HL-60/S4 treated with phorbol 12-myristate 13-acetate at 8.2 ng/mL for 4 days and 3 days (cell line): Measurements from ENCODE around the gene ARHGAP42.
"Not testable (repeated sequence)": the region's sequence is repeated elsewhere in the genome, so short reads cannot be mapped to it uniquely, and the experiment has no call there.

Experiments
- in situ Hi-C: fragments of 300-500 bp; cut with MboI; formaldehyde crosslinking; loops from 2 replicates; pipeline ENCODE4 v1.15.0; 2022; ENCODE audit warnings: low sequenced_read_pairs

The ARHGAP42 gene

DNA sequence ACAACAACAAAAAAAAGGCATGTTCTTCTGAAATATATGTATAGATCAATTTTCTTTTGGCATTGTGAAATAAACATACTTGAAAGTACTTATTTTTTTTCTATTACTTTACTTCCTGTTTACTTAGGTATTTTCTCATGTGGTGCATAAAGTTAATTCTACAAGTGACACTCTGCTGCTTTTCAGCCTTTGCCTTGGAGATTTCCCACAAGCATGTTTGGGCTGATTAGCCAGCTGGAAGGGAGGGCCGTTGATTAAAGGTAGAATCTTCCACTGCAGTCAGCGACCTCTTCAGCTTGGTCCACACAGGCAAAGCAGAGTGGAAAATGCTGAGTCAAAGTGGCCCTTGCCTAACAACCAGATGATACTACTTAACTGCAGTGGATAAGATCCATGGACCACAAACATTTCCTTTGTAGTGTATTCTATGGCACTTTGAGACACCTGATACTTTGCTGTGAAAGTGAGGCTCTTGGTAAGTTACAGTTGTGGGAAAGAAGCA, 176.0 kb downstream of the ARHGAP42 start:
- in situ Hi-C loops: no loop called here

DNA sequence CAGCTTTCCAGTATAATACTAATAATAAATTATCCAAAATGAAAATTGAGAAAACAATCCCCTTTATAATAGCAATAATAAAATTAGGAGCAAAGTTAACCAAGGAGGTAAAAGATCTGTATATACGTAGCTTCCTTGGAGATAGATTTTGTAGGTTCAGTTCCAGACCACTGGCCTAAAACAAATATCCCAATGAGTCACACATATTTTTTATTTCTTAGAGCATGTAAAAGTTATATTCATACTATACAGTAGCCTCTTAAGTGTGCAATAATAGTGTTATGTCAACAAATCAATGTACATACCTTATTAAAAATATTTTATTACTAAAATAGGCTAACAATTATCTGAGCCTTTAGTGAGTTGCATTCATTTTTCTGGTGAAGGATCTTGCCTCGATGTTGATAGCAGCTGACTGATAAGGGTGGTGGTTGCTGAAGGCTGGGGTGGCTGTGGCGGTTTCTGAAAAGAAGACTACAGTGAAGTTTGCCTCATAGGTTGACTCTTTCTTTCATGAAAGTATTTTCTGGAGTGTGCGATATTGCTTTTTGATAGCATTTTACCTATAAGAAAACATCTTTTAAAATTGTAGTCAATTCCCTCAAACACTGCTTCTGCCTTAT, 178.5 kb downstream of the ARHGAP42 start:
- in situ Hi-C loops: no loop called here

DNA sequence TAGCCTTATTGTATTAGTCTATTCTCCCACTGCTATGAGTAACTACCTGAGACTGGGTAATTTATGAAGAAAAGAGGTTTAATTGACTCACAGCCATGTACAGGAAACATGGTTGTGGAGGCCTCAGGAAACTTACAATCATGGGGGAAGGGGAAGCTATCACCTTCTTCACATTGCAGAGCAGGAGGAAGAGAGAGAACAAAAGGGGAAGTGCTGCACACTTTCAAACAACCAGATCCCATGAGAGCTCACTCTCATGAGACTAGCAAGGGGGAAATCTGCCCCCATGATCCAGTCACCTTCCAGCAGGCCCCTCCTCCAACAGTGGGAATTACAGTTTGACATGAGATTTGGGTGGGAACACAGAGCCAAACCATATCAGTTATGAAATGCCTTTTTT, 179.4 kb downstream of the ARHGAP42 start:
- in situ Hi-C loops: no loop called here

DNA sequence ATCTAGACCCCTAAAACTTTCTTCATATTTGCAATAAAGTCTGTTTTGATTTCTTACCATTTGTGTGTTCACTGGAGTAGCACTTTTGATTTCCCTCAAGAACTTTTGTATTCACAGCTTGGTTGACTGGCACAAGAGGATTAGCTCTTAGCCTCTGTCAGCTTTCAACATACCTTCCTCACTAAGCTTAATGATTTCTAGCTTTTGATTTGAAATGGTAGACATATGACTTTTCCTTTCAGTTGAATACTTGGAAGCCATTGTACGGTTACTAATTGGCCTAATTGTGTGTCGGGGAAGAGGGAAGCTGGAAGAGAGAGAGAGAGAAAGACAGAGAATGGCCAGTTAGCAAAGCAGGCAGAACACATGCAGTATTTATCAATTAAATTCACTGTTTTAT, 180.5 kb downstream of the ARHGAP42 start:
- in situ Hi-C loops: no loop called here

DNA sequence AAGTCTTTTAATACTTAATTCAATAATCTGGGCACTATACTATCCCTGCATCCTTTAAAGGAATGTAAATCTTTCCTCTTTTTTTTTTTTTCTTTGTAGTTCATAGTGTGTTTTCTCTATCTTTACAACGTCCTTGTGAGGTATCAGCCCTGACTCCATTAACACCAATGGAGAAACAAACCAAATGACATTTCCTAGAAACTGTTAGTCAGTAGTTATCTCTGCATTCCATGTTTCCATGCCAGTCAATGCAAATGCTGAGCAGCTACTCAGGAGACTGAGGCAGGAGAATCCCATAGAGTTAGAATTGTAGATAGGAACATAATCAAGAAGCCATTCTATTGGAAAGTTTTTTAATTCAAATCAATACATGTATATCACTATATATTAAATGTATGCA, 182.2 kb downstream of the ARHGAP42 start:
- in situ Hi-C loops: no loop called here

DNA sequence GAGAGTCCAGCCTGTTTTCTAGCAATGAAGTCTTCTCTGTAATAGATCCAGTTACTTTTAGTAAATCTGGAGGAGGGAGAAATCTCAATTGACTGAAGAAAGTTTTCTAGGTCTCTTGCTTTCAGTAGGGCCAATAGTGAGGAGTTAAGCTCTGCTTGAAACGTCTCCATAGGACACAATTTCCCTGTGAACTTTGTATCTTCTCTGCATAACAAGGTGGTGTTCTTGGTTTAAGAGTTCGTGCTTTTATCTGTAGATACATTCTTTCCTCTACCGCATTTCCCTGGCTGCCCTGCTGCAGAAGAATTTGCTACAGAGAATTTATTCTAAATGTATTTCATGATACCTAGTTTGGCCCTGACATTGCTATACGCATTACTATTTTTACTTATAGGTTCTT, 183.1 kb downstream of the ARHGAP42 start:
- in situ Hi-C loops: no loop called here

DNA sequence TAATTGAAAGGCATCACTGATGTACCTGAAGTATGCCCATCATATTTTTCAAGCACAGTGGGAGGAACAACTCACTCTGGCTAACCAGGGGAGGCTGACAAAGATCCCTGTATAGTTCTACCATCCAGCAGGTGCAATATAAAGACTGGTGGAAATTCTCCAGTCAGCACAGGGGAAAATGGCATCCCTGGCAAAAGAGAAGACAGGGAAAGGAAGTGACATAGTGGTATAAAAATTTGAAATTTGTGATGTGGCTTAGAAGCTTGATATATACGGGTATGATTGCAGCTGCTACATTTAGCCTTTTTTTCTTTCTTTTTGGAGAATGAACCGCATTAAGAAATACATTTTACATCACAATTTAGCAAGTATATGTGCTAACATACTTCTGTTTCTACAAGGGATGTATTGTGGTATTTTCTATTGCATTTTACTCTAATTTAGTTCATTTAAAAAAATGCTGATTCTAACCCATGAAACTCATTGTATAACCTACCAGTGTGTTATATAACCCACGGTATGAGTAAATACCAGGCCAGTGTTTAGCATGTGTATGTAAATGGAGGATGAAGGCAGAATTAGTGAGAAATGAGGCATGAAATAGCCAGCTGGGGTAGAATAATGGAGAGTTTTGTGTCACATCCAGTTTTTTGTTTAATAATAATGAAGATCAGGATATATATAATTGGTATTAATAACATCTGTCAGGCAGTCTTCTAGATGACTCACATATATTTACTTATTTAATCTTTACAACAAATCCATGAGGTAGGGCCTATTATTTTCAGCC, 186.1 kb downstream of the ARHGAP42 start:
- in situ Hi-C loops: no loop called here

DNA sequence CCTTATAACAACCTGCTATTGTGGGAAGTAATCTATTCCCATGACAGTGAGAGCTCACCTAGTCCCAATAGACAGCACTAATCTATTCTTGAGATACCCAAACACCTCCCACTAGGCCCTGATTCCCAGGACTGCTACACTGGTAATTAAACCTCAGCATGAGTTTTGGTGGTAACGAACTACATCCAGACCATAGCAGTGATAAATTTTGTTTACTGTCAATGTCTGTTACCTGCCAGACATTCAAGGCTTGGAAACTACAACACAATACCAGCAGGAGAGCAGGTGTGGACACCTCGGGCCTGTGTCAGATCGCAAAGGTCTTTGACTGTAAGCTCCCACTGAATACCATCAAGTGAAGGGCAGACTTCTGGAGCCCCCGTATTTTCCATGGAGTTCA, 187.1 kb downstream of the ARHGAP42 start:
- in situ Hi-C loops: no loop called here

DNA sequence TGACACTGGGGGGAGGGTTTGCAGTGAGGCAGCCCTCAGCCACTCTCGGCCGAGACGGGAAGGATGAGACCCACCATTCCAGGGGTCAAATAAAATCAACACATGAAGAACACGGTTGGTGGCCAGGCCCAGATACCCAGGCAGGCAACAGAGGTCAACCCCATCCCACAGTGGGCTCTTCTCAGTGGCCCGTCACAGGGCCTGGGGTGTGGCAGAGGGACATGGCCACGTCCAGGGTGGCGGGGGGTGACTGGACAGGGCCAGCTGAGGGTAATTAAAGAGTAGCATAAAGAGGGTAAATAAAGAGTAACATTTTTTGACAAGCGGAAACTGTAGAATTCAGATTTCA, 188.4 kb downstream of the ARHGAP42 start:
- in situ Hi-C loops: no loop called here

DNA sequence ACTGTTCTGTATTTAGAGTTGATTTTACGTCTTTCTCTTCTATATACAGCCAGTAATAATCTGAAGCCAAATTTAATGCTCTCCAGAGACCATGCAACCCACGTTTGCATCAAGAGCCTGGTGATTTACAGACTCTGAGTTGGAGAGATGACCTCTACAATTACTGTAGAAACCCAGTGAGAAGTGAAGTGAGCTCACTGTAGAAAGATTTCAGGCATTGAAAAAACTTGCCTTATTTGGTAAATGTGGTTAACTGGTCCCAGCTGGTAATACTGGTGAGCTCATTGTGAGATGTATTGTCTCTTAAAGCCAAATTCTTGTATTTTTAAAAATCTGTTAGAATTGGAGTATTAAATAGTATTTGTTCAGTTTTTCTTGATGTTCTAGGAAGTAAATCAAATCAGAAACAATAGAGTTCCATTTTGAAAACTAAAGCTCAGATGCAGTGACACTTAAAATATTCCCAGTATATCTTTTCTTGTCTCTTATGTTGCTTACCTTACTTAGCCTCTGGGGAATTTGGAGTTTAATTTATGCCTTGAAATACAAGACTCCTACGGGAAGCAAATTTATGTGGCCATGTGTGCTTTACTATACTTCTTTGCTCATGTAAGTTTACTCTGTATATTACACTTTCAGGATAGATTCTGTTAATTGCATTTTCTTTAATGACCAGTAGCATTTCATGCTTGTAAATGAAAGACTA, 189.9 kb downstream of the ARHGAP42 start:
- in situ Hi-C loops: no loop called here

DNA sequence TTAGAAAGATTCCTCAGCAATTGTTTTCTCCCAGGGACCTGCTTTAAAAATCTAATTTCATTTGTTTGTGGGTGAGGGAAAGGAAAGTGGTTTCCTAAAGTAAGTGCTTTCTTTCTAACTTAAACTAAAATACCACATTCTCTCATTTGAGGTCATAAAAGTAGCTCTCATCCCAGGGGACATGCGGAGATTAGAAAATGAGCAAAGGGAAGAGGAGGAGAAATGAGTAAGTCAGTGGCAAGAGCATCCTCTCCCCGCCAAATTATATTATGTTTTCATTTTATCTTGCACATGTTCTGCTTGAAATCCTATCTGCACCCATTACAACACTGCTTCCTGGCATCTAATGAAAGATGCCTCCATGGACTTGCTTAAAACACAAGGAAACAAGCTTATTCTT, 191.4 kb downstream of the ARHGAP42 start:
- in situ Hi-C loops: no loop called here

DNA sequence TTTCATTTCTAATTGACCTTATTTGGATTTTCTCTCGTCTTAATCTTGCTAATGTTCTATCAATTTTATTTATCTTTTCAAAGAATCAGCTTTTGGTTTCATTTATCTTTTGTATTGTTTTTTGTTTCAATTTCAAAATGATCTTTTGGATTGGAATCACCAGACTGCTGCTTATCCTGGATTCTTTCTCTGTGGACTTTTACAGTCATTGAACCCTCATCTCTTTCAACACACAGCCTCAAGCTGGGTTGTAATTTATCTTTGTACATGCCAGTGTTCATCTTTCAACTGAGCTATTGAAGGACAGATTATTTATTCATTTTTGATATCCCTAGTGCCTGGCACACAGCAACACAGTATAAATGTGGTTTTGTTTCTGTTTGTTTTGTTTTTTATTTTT, 195.9 kb downstream of the ARHGAP42 start:
- in situ Hi-C loops: no loop called here

DNA sequence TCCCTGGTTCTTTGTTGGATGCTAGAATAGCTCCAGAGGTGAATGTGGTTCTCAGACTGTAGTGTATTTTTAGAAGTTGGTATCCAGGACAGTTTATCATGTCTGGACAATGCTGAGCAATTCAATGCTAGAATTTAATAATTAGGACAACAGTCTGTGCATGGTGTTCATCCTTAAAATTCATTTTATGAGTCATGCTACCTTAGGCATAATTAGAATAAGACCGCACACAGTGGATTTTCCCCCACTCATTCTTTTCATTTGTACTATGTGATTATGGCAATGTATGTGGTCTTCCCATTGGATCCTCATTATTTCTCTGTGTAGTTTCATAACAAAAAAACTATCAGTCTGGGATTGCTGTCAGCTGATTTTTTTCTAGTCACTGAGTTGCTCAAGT, 196.7 kb downstream of the ARHGAP42 start:
- in situ Hi-C loops: no loop called here

DNA sequence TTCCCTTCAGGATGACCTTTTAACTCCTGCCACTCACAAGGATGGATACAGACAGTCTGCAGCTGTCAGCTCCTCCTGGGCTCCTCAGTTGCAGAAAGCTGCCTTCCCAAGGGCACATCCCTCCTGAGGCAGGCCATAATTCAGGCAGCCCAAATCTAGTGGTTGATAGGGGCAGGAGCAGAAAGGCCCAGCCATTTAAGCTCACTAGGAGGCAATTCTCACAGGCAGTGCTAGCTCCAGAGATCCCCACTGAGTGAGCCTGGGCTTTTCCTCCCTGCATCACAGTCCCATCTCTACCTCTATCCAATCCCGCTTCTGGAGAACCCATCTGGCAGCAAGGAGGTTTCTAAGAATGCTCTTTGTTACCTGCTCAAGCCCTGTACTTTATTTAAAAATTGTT, 200.6 kb downstream of the ARHGAP42 start:
- in situ Hi-C loops: no loop called here

DNA sequence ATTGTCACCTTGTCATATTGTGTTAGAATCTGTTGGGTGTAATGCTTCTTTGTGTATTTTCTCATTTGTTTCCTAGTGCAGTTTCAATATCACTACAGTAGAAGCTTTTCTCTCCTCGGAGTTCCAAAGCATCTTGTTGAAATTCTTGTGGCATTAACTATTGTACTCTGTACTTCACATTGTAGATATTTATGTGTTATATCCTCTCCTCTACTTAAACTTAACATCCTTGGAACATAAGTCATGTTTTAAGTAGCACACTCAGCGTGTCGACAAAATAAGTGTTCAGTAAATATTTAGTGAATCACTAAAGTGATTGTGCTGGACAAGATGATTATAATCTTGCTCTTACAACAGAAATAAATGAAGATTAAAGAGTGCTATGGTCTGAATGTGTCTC, 201.7 kb downstream of the ARHGAP42 start:
- in situ Hi-C loops: no loop called here

DNA sequence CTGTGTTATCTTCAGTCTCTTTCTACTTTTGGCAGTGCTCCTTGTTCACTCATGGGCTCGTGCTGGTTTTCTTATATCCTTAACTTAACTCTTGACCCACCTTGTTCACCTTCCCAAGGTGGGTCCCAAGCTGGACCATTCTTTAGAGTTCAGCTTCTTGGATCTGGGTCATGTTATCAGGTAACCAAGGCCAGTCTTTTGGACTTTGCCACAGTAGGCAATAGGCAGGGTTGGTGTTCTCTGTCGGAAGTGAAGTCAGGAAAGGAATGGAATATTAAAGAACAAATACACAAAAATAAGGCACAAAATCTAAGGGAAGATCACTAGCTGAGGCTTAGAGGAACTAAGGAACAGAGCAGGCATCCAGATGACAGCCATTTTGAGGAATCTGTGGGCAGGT, 202.7 kb downstream of the ARHGAP42 start:
- in situ Hi-C loops: no loop called here

DNA sequence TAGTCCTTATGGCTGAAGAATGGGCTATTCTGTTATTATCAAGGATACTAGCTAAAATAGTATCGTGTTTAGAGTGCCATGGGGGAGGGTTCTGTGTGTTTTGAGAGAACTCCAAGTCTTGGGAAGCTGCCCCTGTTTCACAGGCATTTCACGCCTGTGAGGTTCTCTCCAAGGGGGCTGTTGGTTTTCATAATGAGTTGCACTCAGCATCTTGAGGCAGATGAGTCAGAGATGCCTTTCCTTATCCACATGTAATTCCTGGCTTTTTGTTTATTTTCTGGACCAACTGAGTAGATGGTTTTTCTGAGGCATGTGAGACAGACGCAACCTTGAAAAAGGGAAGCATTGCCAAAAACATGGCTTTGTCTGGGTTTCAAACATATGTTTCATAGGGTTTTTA, 203.7 kb downstream of the ARHGAP42 start:
- in situ Hi-C loops: no loop called here

DNA sequence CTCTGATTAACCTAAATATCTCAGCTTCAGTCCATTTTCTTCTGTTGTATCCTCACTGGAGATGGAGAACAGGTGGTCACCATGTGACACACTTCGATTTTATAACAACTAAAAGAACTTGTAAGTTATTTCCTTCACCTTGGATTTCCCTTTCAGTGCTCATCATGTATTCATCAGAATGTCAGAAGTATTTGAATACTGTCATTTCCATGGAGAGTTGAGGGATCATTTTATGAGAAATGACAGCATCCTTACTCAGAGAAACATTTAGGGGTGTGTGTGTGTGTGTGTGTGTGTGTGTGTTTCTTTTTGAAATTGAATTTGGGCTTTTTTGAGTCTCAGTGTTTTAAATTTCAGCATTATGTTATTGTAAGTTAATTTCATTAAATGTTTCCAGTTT, 205.8 kb downstream of the ARHGAP42 start:
- in situ Hi-C loops: no loop called here

DNA sequence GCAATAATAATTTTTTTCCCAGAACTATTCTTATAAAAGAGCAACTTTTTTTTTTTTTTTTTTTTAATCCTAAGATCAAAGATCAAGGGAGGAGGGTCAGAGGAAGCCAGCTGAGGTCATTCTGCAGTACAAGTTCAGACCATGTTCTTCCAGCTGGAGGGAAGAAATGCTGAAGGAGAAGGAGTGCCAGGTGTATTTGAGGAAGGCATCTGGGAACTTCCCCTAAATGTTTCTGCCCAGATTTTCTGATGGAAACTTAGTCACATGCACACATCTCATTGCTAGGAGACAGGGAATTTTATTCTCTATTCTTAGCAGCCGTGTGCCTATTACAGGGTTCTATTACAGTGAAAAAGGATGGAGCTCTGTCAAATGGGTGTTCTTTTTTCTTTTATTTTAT, 208.4 kb downstream of the ARHGAP42 start:
- in situ Hi-C loops: no loop called here

DNA sequence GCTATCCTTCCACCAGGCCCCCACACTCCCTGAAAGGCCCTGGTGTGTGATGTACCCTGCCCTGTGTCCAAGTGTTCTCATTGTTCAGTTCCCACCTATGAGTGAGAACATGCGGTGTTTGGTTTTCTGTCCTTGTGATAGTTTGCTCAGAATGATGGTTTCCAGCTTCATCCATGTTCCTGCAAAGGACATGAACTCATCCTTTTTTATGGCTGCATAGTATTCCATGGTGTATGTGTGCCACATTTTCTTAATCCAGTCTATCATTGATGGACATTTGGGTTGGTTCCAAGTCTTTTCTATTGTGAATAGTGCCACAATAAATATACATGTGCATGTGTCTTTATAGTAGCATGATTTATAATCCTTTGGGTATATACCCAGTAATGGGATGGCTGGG, 208.9 kb downstream of the ARHGAP42 start:
- in situ Hi-C loops: not testable (repeated sequence)

DNA sequence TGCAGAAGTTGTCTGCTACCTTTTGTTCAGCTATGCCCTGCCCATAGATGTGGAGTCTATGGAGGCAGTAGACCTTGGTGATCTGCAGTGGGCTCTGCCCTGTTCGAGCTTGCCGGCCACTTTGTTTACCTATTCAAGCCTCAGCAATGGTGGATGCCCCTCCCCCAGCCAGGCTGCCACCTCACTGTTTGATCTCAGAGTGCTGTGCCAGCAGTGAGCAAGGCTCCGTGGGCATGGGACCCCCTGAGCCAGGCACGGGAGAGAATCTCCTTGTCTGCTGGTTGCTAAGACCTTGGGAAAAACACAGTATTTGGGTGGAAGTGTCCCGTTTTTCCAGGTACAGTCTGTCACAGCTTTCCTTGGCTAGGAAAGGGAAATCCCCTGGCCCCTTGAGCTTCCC, 214.4 kb downstream of the ARHGAP42 start:
- in situ Hi-C loops: not testable (repeated sequence)
